Stomach (tissue), 9 donors: ENCODE data around the gene PLEKHM3. TPM values are rescaled to one million over a fixed set of nuclear protein-coding genes. Genes with fewer than 3 reads are reported as not detected.

ENCODE experiments used
- DNase-seq, 2 donors: peaks; one replicate each; pipeline versions ENCODE4 v3.0.0 to v3.0.0-alpha.2; 2013 to 2019
- H3K27ac ChIP-seq, 5 donors: fragments of 200-600 bp in 4 of 5; sonication (generic) in 4 of 5; one replicate each; pipeline ENCODE4 v1.5.1; 2013 to 2019; ENCODE audit warnings: mild to moderate bottlenecking in 1 of 5, moderate library complexity in 1 of 5
- H3K27me3 ChIP-seq, 3 donors: fragments of 200-600 bp; sonication (generic); one replicate each; pipeline ENCODE4 v1.5.1; 2017 to 2019; ENCODE audit warnings: mixed run types in 1 of 3
- H3K36me3 ChIP-seq, 4 donors: fragments of 200-600 bp; sonication (generic); 1 replicate in 3 of 4; 2 replicates in 1 of 4; pipeline ENCODE4 v1.5.1; 2016 to 2019
- H3K4me1 ChIP-seq, 4 donors: fragments of 200-600 bp; sonication (generic); one replicate each; pipeline ENCODE4 v1.5.1; 2016 to 2019
- H3K4me3 ChIP-seq, 4 donors: fragments of 200-600 bp; sonication (generic) in 3 of 4; one replicate each; pipeline ENCODE4 v1.5.1; 2016 to 2019; ENCODE audit warnings: mild to moderate bottlenecking in 1 of 4
- H3K9me3 ChIP-seq, 4 donors: fragments of 200-600 bp; sonication (generic); one replicate each; pipeline ENCODE4 v1.5.1; 2016 to 2019
- CTCF ChIP-seq, 7 experiments: fragments of 450-650 bp in 4 of 7; fragments of 200-600 bp in 3 of 7; sonication (generic) in 3 of 7; IDR thresholded peaks; one replicate each; pipeline ENCODE4 v1.5.1; 2016 to 2019; ENCODE audit warnings: antibody characterized with exemption in 7 of 7, control low read depth in 2 of 7, mild to moderate bottlenecking in 1 of 7
- EP300 ChIP-seq: sonication (generic); formaldehyde crosslinking; IDR thresholded peaks from one replicate; pipeline ENCODE4 v1.6.1; 2017; ENCODE audit warnings: antibody characterized with exemption
- POLR2A ChIP-seq, 4 donors: fragments of 450-650 bp; IDR thresholded peaks; one replicate each; pipeline ENCODE4 v1.6.1; 2016; ENCODE audit warnings: antibody characterized with exemption in 4 of 4, control low read depth in 2 of 4, mild to moderate bottlenecking in 1 of 4, moderate library complexity in 1 of 4
- POLR2AphosphoS5 ChIP-seq, 3 donors: sonication (generic); formaldehyde crosslinking; IDR thresholded peaks; one replicate each; pipeline ENCODE4 v1.6.1; 2016; ENCODE audit warnings: antibody characterized with exemption in 3 of 3
- WGBS, 5 donors: extraction: QIAGEN DNeasy Blood & Tissue Kit in 3 of 5; methylation state at CpG; one replicate each; pipeline versions ENCODE4 v1.1.5 to v1.1.7; 2013 to 2018; 5-methylcytosine and 5-hydroxymethylcytosine counted together
- intact Hi-C: fragments of 100-400 bp; cut with DNase I; formaldehyde crosslinking; loops from one replicate; pipeline ENCODE4 v1.15.1; 2023; ENCODE audit warnings: low total_unique reads
- polyA plus RNA-seq, 3 donors: library from polyadenylated mRNA; stranded (reverse); fragments of 200-250 nt; gene quantifications; one replicate each; pipeline ENCODE4 v1.2.3, GENCODE V29; 2013
- total RNA-seq, 5 donors: library from RNA; depleted of rRNA; stranded (reverse); fragments of >200 nt; gene quantifications; one replicate each; pipeline versions ENCODE4 v1.1.0 to v1.2.3, GENCODE V29; 2014 to 2016
- donor health status: healthy with polysubstance abuse.
- donor health status: Bipolar disorder and iron deficiency.
- donor health status: healthy.

Gene PLEKHM3
- total and polyA plus RNA-seq, 8 donors = 2.1 to 35.1 (median 5.4) TPM

GRCh38 chr2:208072250-208072892, 47.0 kb upstream of the PLEKHM3 start:
- intact Hi-C loops = loop anchor here (10.0 kb wide), 1 partner anchor 1378 kb away; no protein-coding TSS in a partner anchor
- peaks cover 0 to 9% (median 0%) of the 10 kb centered on the region in 3 donors for H3K27me3 ChIP-seq
- TF ChIP-seq POLR2AphosphoS5 (IDR thresholded peaks at IDR 0.05) = peak in 1 of 3 donors; percentile 36
- TF ChIP-seq POLR2A (IDR thresholded peaks at IDR 0.05) = no peak
- no peak for TF ChIP-seq EP300
- peak in 5 of 7 experiments; percentile 46 to 75 (median 69) for TF ChIP-seq CTCF (IDR thresholded peaks at IDR 0.05)
- H3K4me3 ChIP-seq = no peak overlapping the region
- no peaks in the 10 kb centered on the region for H3K9me3 ChIP-seq
- H3K4me1 ChIP-seq = no peaks in the 10 kb centered on the region
- DNase-seq = peak; percentile 64 to 90
- H3K27ac ChIP-seq = no peak overlapping the region
- 24 to 26% (median 26%) methylated on average over 9 of the region's 9 CpGs for WGBS, 5 donors
- H3K36me3 ChIP-seq = no peaks in the 10 kb centered on the region

GRCh38 chr2:208069186-208069585, 43.9 kb upstream of the PLEKHM3 start:
- H3K27me3 ChIP-seq = no peaks in the 10 kb centered on the region
- intact Hi-C loops = no loop called here
- no peaks in the 10 kb centered on the region for H3K9me3 ChIP-seq
- no peak for DNase-seq
- 65 to 73% (median 70%) methylated on average over 4 of the region's 4 CpGs for WGBS, 5 donors
- no peak overlapping the region for H3K27ac ChIP-seq
- H3K4me3 ChIP-seq = no peak overlapping the region
- no peaks in the 10 kb centered on the region for H3K4me1 ChIP-seq
- TF ChIP-seq POLR2AphosphoS5 (IDR thresholded peaks at IDR 0.05) = no peak
- no peak for TF ChIP-seq EP300
- no peak for TF ChIP-seq CTCF (IDR thresholded peaks at IDR 0.05)
- no peak for TF ChIP-seq POLR2A (IDR thresholded peaks at IDR 0.05)
- no peaks in the 10 kb centered on the region for H3K36me3 ChIP-seq

- DNase-seq = no peak
- Histone ChIP-seq H3K27ac (no peak overlapping the region), H3K9me3 (no peaks in the 10 kb centered on the region), H3K36me3 (no peaks in the 10 kb centered on the region), H3K4me3 (no peak overlapping the region), H3K4me1 (no peaks in the 10 kb centered on the region), H3K27me3 (no peaks in the 10 kb centered on the region)
- 87 to 94% (median 92%) methylated on average over 4 of the region's 4 CpGs for WGBS, 5 donors
- TF ChIP-seq EP300 = no peak
- no peak for TF ChIP-seq CTCF (IDR thresholded peaks at IDR 0.05)
- TF ChIP-seq POLR2A (IDR thresholded peaks at IDR 0.05) = no peak
- TF ChIP-seq POLR2AphosphoS5 (IDR thresholded peaks at IDR 0.05) = no peak
- intact Hi-C loops = no loop called here
Measured at GRCh38 chr2:208066016-208066415, 40.7 kb upstream of the PLEKHM3 start.

- Histone ChIP-seq H3K9me3 (no peaks in the 10 kb centered on the region), H3K4me1 (no peaks in the 10 kb centered on the region), H3K36me3 (no peaks in the 10 kb centered on the region), H3K27ac (no peak overlapping the region), H3K27me3 (peaks cover 0 to 1% (median 0%) of the 10 kb centered on the region in 3 donors), H3K4me3 (no peak overlapping the region)
- 79 to 85% (median 80%) methylated on average over 5 of the region's 5 CpGs for WGBS, 5 donors
- no peak for DNase-seq
- TF ChIP-seq CTCF (IDR thresholded peaks at IDR 0.05) = no peak
- TF ChIP-seq POLR2A (IDR thresholded peaks at IDR 0.05) = no peak
- no peak for TF ChIP-seq EP300
- no peak for TF ChIP-seq POLR2AphosphoS5 (IDR thresholded peaks at IDR 0.05)
- intact Hi-C loops = no loop called here
Measured at GRCh38 chr2:208065476-208065875, 40.1 kb upstream of the PLEKHM3 start.
